Astrocyte (in vitro differentiated cells and primary cell): ENCODE measurements around the gene ASB1.

ENCODE experiments used
- CTCF ChIP-seq: IDR thresholded peaks from 2 replicates; pipeline ENCODE4 v1.5.1; 2011; ENCODE audit warnings: low read depth, mild to moderate bottlenecking, inconsistent platforms, low read length, moderate library complexity; ENCODE audit not compliant: insufficient read depth
- EZH2 ChIP-seq: IDR thresholded peaks from 2 replicates; pipeline ENCODE4 v1.6.1; 2012; ENCODE audit warnings: mild to moderate bottlenecking, low read length, inconsistent platforms; ENCODE audit not compliant: insufficient read depth

GRCh38 chr2:238492840-238493239 is 66.1 kb downstream of the ASB1 start:
- no peak for TF ChIP-seq EZH2
- TF ChIP-seq CTCF: no peak
